Endothelial cell of umbilical vein (primary cell): ENCODE measurements around the gene FHOD3. TPM values are rescaled to one million over a fixed set of nuclear protein-coding genes. Genes with fewer than 3 reads are reported as not detected.

ENCODE experiments used
- BruUV-seq: library from RNA; stranded (reverse); fragments of 400-500 nt; replicated peaks from 2 replicates; lab custom pipeline; 2021; lab: Mats Ljungman, UMichigan
- CTCF ChIA-PET: fragments of 300-600, 350-600 bp; sonication (Branson Sonifier 250); formaldehyde crosslinking; loops from one replicate; lab custom pipeline; 2021; ENCODE audit warnings: antibody characterized with exemption, inconsistent platforms; lab: Charles Lee
- POLR2A ChIA-PET: fragments of 300-600, 350-600 bp; sonication (Branson Sonifier 250); formaldehyde crosslinking; loops from one replicate; lab custom pipeline; 2021; ENCODE audit warnings: antibody characterized with exemption, inconsistent platforms; lab: Charles Lee
- DNase-seq: peaks from one replicate; pipeline ENCODE4 v3.0.0-alpha.2; 2011; ENCODE audit warnings: low read depth, low spot score
- FAIRE-seq: peaks from 2 replicates; lab custom pipeline; 2011; peaks lifted over from hg19 to GRCh38; lab: Jason Lieb, UNC
- H2AFZ ChIP-seq: 2 replicates; pipeline ENCODE4 v1.6.0; 2012; ENCODE audit warnings: low read depth, low read length, control low read depth, inconsistent platforms
- H3K27ac ChIP-seq: 2 replicates; pipeline ENCODE4 v1.5.1; 2011; ENCODE audit warnings: low read depth, mild to moderate bottlenecking, control low read depth, low read length, moderate library complexity; ENCODE audit not compliant: insufficient read depth
- H3K27me3 ChIP-seq, 2 experiments: 2 replicates each; pipeline versions ENCODE4 v1.6.0 to v1.6.1; 2011; ENCODE audit warnings: low read length in 2 of 2, mixed read lengths in 1 of 2; ENCODE audit not compliant: control insufficient read depth in 2 of 2, insufficient read depth in 2 of 2
- H3K36me3 ChIP-seq, 2 experiments: 2 replicates in 1 of 2; 3 replicates in 1 of 2; pipeline ENCODE4 v1.5.1; 2011; ENCODE audit warnings: low read length in 2 of 2, mild to moderate bottlenecking in 1 of 2, moderate library complexity in 1 of 2; ENCODE audit not compliant: control insufficient read depth in 2 of 2, insufficient read depth in 2 of 2; ENCODE audit errors: extremely low read depth in 1 of 2
- H3K4me1 ChIP-seq: 3 replicates; pipeline ENCODE4 v1.5.1; 2011; ENCODE audit warnings: mild to moderate bottlenecking, low read length; ENCODE audit not compliant: control insufficient read depth, insufficient read depth; ENCODE audit errors: extremely low read depth
- H3K4me2 ChIP-seq: 2 replicates; pipeline ENCODE4 v1.6.1; 2011; ENCODE audit warnings: low read length, control low read depth, mixed read lengths; ENCODE audit not compliant: insufficient read depth
- H3K4me3 ChIP-seq, 3 experiments: fragments of 200-600 bp in 1 of 3; sonication (generic), shearing (Covaris generic) in 1 of 3; replicated peaks in 1 of 3; 2 replicates each; pipeline ENCODE4 v1.5.1; 2011 to 2016; ENCODE audit warnings: control low read depth in 3 of 3, low read length in 3 of 3, mild to moderate bottlenecking in 2 of 3, inconsistent platforms in 1 of 3, low read depth in 1 of 3, moderate library complexity in 1 of 3; ENCODE audit not compliant: insufficient read depth in 1 of 3
- H3K79me2 ChIP-seq: 2 replicates; pipeline ENCODE4 v1.6.0; 2012; ENCODE audit warnings: low read length, inconsistent platforms; ENCODE audit not compliant: control insufficient read depth, insufficient read depth
- H3K9ac ChIP-seq: replicated peaks from 2 replicates; pipeline ENCODE3; 2011; ENCODE audit warnings: low read length, control low read depth; ENCODE audit not compliant: insufficient read depth; ENCODE audit errors: extremely low read depth
- H3K9me1 ChIP-seq: replicated peaks from 3 replicates; pipeline ENCODE4 v1.6.0; 2011; ENCODE audit warnings: mild to moderate bottlenecking, low read length; ENCODE audit not compliant: control insufficient read depth, insufficient read depth; ENCODE audit errors: extremely low read depth
- H3K9me3 ChIP-seq: replicated peaks from 2 replicates; pipeline ENCODE4 v1.5.1; 2012; ENCODE audit warnings: low read length, inconsistent platforms; ENCODE audit not compliant: control insufficient read depth, insufficient read depth
- H4K20me1 ChIP-seq: replicated peaks from 2 replicates; pipeline ENCODE3; 2011; ENCODE audit warnings: mild to moderate bottlenecking, low read length; ENCODE audit not compliant: control insufficient read depth, insufficient read depth; ENCODE audit errors: extremely low read depth
- EZH2 ChIP-seq: IDR thresholded peaks from 2 replicates; pipeline ENCODE4 v1.6.1; 2012; ENCODE audit warnings: borderline replicate concordance, low read depth, mild to moderate bottlenecking, moderate library complexity, low read length, inconsistent platforms; ENCODE audit not compliant: severe bottlenecking
- FOS ChIP-seq: IDR thresholded peaks from 2 replicates; pipeline ENCODE4 v1.6.1; 2011; ENCODE audit warnings: mild to moderate bottlenecking, low read length, moderate library complexity, borderline replicate concordance; ENCODE audit not compliant: insufficient read depth
- GATA2 ChIP-seq: IDR thresholded peaks from 2 replicates; pipeline ENCODE4 v1.7.0; 2011; ENCODE audit warnings: low read depth, mild to moderate bottlenecking, moderate library complexity, mixed read lengths, low read length; ENCODE audit not compliant: insufficient read length, insufficient read depth
- JUN ChIP-seq: IDR thresholded peaks from 2 replicates; pipeline ENCODE4 v1.6.1; 2011; ENCODE audit warnings: borderline replicate concordance, low read depth; ENCODE audit not compliant: insufficient read length, insufficient read depth
- MYC ChIP-seq: IDR thresholded peaks from one replicate; pipeline ENCODE4 v1.6.1; 2011; ENCODE audit warnings: mild to moderate bottlenecking, low read depth, low read length
- POLR2A ChIP-seq: IDR thresholded peaks from 2 replicates; pipeline ENCODE4 v1.6.1; 2012; ENCODE audit warnings: low read depth, mild to moderate bottlenecking, control low read depth, low read length
- POLR2AphosphoS5 ChIP-seq: IDR thresholded peaks from 2 replicates; pipeline ENCODE4 v1.6.1; 2012; ENCODE audit warnings: low read depth, mild to moderate bottlenecking, control low read depth, low read length, moderate library complexity; ENCODE audit not compliant: insufficient read depth
- dilution Hi-C: fragments of 300-500 bp; cut with MboI; formaldehyde crosslinking; loops from one replicate; pipeline ENCODE4 v1.15.0; 2019; ENCODE audit warnings: low sequenced_read_pairs; ENCODE audit not compliant: extremely low pct_ligation_motif_present
- intact Hi-C: fragments of 100-400 bp; cut with micrococcal nuclease; formaldehyde crosslinking; loops from one replicate; pipeline ENCODE4 v1.10.0; 2022
- polyA plus RNA-seq, 4 experiments: library from polyadenylated mRNA; depleted of rRNA in 3 of 4; stranded (reverse) in 3 of 4; unstranded in 1 of 4; fragments of >200 nt; gene quantifications; 2 replicates each; pipeline versions ENCODE4 v1.2.1 to v1.2.3, GENCODE V29; 2011 to 2012; ENCODE audit warnings: missing spikeins in 1 of 4
- total RNA-seq: library from RNA; stranded (reverse); gene quantifications from 2 replicates; pipeline ENCODE4 v1.2.3, GENCODE V29; 2021
- TF ChIP-seq, protein P1 (sequence below): IDR thresholded peaks from 2 replicates; pipeline ENCODE4 v1.6.1; 2011; ENCODE audit not compliant: insufficient read depth, insufficient read length
- TF ChIP-seq, protein P2 (sequence below), 2 donors: IDR thresholded peaks; 1 replicate in 1 of 2; 2 replicates in 1 of 2; pipeline ENCODE4 v1.5.1; 2011; ENCODE audit warnings: low read length in 2 of 2, mild to moderate bottlenecking in 2 of 2, moderate library complexity in 2 of 2, control low read depth in 1 of 2, inconsistent platforms in 1 of 2, low read depth in 1 of 2; ENCODE audit not compliant: insufficient read depth in 1 of 2; ENCODE audit errors: extremely low read depth in 1 of 2

FHOD3 gene
- total and polyA plus RNA-seq, 2 donors (not counting 3 experiments of a cell fraction or from before 2014, with no cell fraction given), result 0.06 to 1.5 TPM

- H3K36me3 ChIP-seq, result peaks cover 11 to 23% of the 10 kb centered on the region in 2 experiments
- no peak overlapping the region for H3K4me3 ChIP-seq
- TF ChIP-seq, protein P1, sequence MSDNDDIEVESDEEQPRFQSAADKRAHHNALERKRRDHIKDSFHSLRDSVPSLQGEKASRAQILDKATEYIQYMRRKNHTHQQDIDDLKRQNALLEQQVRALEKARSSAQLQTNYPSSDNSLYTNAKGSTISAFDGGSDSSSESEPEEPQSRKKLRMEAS, result no peak
- TF ChIP-seq GATA2, result no peak
- TF ChIP-seq MYC, result no peak
- TF ChIP-seq JUN, result no peak
- no peak for TF ChIP-seq EZH2
- TF ChIP-seq POLR2A, result no peak
- no peak for TF ChIP-seq FOS
- TF ChIP-seq, protein P2, sequence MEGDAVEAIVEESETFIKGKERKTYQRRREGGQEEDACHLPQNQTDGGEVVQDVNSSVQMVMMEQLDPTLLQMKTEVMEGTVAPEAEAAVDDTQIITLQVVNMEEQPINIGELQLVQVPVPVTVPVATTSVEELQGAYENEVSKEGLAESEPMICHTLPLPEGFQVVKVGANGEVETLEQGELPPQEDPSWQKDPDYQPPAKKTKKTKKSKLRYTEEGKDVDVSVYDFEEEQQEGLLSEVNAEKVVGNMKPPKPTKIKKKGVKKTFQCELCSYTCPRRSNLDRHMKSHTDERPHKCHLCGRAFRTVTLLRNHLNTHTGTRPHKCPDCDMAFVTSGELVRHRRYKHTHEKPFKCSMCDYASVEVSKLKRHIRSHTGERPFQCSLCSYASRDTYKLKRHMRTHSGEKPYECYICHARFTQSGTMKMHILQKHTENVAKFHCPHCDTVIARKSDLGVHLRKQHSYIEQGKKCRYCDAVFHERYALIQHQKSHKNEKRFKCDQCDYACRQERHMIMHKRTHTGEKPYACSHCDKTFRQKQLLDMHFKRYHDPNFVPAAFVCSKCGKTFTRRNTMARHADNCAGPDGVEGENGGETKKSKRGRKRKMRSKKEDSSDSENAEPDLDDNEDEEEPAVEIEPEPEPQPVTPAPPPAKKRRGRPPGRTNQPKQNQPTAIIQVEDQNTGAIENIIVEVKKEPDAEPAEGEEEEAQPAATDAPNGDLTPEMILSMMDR (IDR thresholded peaks at IDR 0.05; ENCODE audit: extremely low read depth in 1 of 2, insufficient read depth in 1 of 2, low read depth in 1 of 2, low read length in 2 of 2), result no peak
- TF ChIP-seq POLR2AphosphoS5, result no peak
- H3K27ac ChIP-seq, result no peak overlapping the region
- no peaks in the 10 kb centered on the region for H3K27me3 ChIP-seq
- H3K4me2 ChIP-seq, result no peak overlapping the region
- CTCF ChIA-PET, result interaction anchor here (1.1 kb wide), 1 partner anchor 117 kb away, joined by 4 read pairs; no protein-coding TSS in a partner anchor
- no TSS peak for BruUV-seq
- no peaks in the 10 kb centered on the region for H3K9me3 ChIP-seq
- H3K9ac ChIP-seq, result no peak overlapping the region
- dilution Hi-C loops (no loop called here), intact Hi-C loops (loop anchor here (5.0 kb wide), 1 partner anchor 708 kb away; no protein-coding TSS in a partner anchor)
- H4K20me1 ChIP-seq, result no peaks in the 10 kb centered on the region
- POLR2A ChIA-PET, result no interaction called here
- H3K79me2 ChIP-seq, result peaks cover 2% of the 10 kb centered on the region
- H3K4me1 ChIP-seq, result no peaks in the 10 kb centered on the region
- FAIRE-seq (no peak), DNase-seq (no peak)
- no peaks in the 10 kb centered on the region for H3K9me1 ChIP-seq
- H2AFZ ChIP-seq, result no peak overlapping the region
These were observed 507.6 kb downstream of the FHOD3 start for GRCh38 chr18:36805105-36805504.
